ENCODE measurements around the gene BICC1. TPM values are rescaled to one million over a fixed set of nuclear protein-coding genes. Genes with fewer than 3 reads are reported as not detected.

Gene BICC1
- total and polyA plus RNA-seq, 2 donors (not counting 1 experiment from before 2014, with no cell fraction given): not detected

DNA sequence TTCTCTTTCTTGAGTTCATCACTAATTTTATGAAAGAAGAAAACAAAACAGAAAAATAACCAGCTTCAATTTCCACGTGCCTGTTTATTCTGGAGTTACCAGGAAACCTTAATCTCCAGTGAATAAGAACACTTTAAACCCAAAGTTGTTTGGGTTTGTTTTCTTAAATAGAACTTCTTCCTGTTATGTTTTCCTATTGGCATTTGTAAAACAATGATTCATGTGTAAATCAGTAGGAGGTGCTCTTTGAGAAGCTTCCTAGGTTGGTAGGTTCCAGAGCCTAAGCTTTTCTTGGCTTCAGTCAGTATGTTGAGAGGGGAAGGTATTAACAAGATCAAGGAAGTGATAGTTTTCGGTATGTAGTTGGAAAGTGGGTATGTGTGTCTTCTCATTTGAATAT is 119.0 kb downstream of the BICC1 start:
- H3K4me1 Mint-ChIP-seq: no peaks in the 10 kb centered on the region
- no peak overlapping the region for H3K4me3 Mint-ChIP-seq
- Histone ChIP-seq H3K79me2 (ENCODE audit: control insufficient read depth, insufficient read depth, low read length) (no peaks in the 10 kb centered on the region), H3K4me3 (ENCODE audit: control extremely low read depth in 1 of 5, extremely low read depth in 1 of 5, insufficient read depth in 1 of 5, low read depth in 2 of 5, low read length in 4 of 5) (no peak overlapping the region), H3K36me3 (replicated peaks in 1 of 2; ENCODE audit: control extremely low read depth in 1 of 2, control insufficient read depth in 1 of 2, extremely low read depth in 1 of 2, insufficient read depth in 2 of 2, low read length in 1 of 2) (no peaks in the 10 kb centered on the region), H3K4me1 (ENCODE audit: control insufficient read depth in 2 of 2, insufficient read depth in 2 of 2, low read length in 2 of 2) (no peaks in the 10 kb centered on the region), H2AFZ (ENCODE audit: insufficient read depth, low read depth, low read length, poor library complexity, severe bottlenecking) (no peak overlapping the region), H3K27me3 (replicated peaks in 1 of 4; ENCODE audit: control extremely low read depth in 1 of 4, control insufficient read depth in 3 of 4, insufficient read depth in 4 of 4, low read length in 3 of 4) (no peaks in the 10 kb centered on the region), H3K9ac (ENCODE audit: low read length) (no peak overlapping the region), H3K27ac (ENCODE audit: low read length in 2 of 2) (no peak overlapping the region), H3K4me2 (replicated peaks; ENCODE audit: low read depth, low read length, poor library complexity, severe bottlenecking) (no peak overlapping the region), H4K20me1 (ENCODE audit: control insufficient read depth, insufficient read depth, low read length, poor library complexity, severe bottlenecking) (no peaks in the 10 kb centered on the region), H3K9me3 (ENCODE audit: control extremely low read depth in 1 of 3, control insufficient read depth in 2 of 3, insufficient read depth in 1 of 3, low read length in 2 of 3) (no peaks in the 10 kb centered on the region)
- POLR2A ChIA-PET: no interaction called here
- ATAC-seq (ENCODE audit: low read depth) (no peak), DNase-seq (no peak)
- no peaks in the 10 kb centered on the region for H3K9me3 Mint-ChIP-seq (ENCODE audit: insufficient read depth)
- H3K27ac Mint-ChIP-seq: no peak overlapping the region
- CTCF ChIA-PET: no interaction called here
- TF ChIP-seq, protein P1, sequence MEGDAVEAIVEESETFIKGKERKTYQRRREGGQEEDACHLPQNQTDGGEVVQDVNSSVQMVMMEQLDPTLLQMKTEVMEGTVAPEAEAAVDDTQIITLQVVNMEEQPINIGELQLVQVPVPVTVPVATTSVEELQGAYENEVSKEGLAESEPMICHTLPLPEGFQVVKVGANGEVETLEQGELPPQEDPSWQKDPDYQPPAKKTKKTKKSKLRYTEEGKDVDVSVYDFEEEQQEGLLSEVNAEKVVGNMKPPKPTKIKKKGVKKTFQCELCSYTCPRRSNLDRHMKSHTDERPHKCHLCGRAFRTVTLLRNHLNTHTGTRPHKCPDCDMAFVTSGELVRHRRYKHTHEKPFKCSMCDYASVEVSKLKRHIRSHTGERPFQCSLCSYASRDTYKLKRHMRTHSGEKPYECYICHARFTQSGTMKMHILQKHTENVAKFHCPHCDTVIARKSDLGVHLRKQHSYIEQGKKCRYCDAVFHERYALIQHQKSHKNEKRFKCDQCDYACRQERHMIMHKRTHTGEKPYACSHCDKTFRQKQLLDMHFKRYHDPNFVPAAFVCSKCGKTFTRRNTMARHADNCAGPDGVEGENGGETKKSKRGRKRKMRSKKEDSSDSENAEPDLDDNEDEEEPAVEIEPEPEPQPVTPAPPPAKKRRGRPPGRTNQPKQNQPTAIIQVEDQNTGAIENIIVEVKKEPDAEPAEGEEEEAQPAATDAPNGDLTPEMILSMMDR (IDR thresholded peaks at IDR 0.05): no peak
- no peak for TF ChIP-seq EZH2 (IDR thresholded peaks at IDR 0.05; ENCODE audit: borderline replicate concordance, insufficient read depth, low read depth, low read length, poor library complexity, severe bottlenecking)
- no CpG with 5 or more reads among the region's 2 CpGs for WGBS (ENCODE audit: insufficient coverage)
- H3K27me3 Mint-ChIP-seq: no peaks in the 10 kb centered on the region
- intact Hi-C loops (cut with micrococcal nuclease): no loop called here

DNA sequence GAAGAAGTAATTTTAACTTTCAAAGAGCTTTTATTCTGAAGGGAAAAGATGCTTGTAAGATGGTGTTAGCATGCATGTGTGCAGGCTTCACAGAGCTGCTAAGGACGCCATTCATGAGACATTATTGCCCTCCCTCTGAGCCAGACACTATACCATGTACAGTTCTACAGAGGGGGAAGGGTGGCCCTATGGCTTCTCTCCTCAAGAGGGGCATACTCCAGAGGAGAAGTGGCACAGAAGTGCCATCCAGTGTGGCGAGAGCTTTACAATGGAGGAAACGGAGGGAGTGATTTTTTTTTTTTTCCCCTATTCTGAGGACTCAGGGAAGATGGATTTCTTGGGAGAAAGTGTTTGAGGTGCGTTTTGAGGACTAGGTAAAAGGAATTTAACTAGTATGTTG is 119.5 kb downstream of the BICC1 start:
- Histone ChIP-seq H4K20me1 (ENCODE audit: control insufficient read depth, insufficient read depth, low read length, poor library complexity, severe bottlenecking) (no peaks in the 10 kb centered on the region), H3K4me3 (ENCODE audit: control extremely low read depth in 1 of 5, extremely low read depth in 1 of 5, insufficient read depth in 1 of 5, low read depth in 2 of 5, low read length in 4 of 5) (no peak overlapping the region), H3K9me3 (ENCODE audit: control extremely low read depth in 1 of 3, control insufficient read depth in 2 of 3, insufficient read depth in 1 of 3, low read length in 2 of 3) (no peaks in the 10 kb centered on the region), H3K4me1 (ENCODE audit: control insufficient read depth in 2 of 2, insufficient read depth in 2 of 2, low read length in 2 of 2) (no peaks in the 10 kb centered on the region), H3K9ac (ENCODE audit: low read length) (no peak overlapping the region), H3K4me2 (replicated peaks; ENCODE audit: low read depth, low read length, poor library complexity, severe bottlenecking) (no peak overlapping the region), H3K27ac (ENCODE audit: low read length in 2 of 2) (no peak overlapping the region), H3K36me3 (replicated peaks in 1 of 2; ENCODE audit: control extremely low read depth in 1 of 2, control insufficient read depth in 1 of 2, extremely low read depth in 1 of 2, insufficient read depth in 2 of 2, low read length in 1 of 2) (no peaks in the 10 kb centered on the region), H3K79me2 (ENCODE audit: control insufficient read depth, insufficient read depth, low read length) (no peaks in the 10 kb centered on the region), H2AFZ (ENCODE audit: insufficient read depth, low read depth, low read length, poor library complexity, severe bottlenecking) (no peak overlapping the region), H3K27me3 (replicated peaks in 1 of 4; ENCODE audit: control extremely low read depth in 1 of 4, control insufficient read depth in 3 of 4, insufficient read depth in 4 of 4, low read length in 3 of 4) (no peaks in the 10 kb centered on the region)
- H3K9me3 Mint-ChIP-seq (ENCODE audit: insufficient read depth): no peaks in the 10 kb centered on the region
- TF ChIP-seq EZH2 (IDR thresholded peaks at IDR 0.05; ENCODE audit: borderline replicate concordance, insufficient read depth, low read depth, low read length, poor library complexity, severe bottlenecking): no peak
- TF ChIP-seq, protein P1 (IDR thresholded peaks at IDR 0.05): no peak
- no peaks in the 10 kb centered on the region for H3K27me3 Mint-ChIP-seq
- H3K4me3 Mint-ChIP-seq: no peak overlapping the region
- 90% methylated on average over 2 of the region's 4 CpGs for whole genome bisulfite sequencing (ENCODE audit: insufficient coverage)
- DNase-seq: no peak
- no peaks in the 10 kb centered on the region for H3K4me1 Mint-ChIP-seq
- ChIA-PET CTCF (no interaction called here), POLR2A (no interaction called here)
- no peak for ATAC-seq (ENCODE audit: low read depth)
- intact Hi-C loops (cut with micrococcal nuclease): no loop called here
- no peak overlapping the region for H3K27ac Mint-ChIP-seq

Data from B cell (primary cell).